Measurements from ENCODE around the gene PCTP. TPM values are rescaled to one million over a fixed set of nuclear protein-coding genes. Genes with fewer than 3 reads are reported as not detected.

Gene PCTP
- total and polyA plus RNA-seq, 9 of the 15 experiments (the other 6 are each of a cell fraction or from before 2014, with no cell fraction given): 10.9 to 62.3 (median 41.2) TPM

GRCh38 chr17:55816532-55817396, 65.9 kb downstream of the PCTP start (continued):
- 0 out of 2 replicates have a peak, but pooled peaks have one; percentile 26 for TF ChIP-seq MYC (IDR thresholded peaks at IDR 0.05; ENCODE audit: low read depth, low read length)
- TF ChIP-seq MYC (CRISPR knock-in tag; IDR thresholded peaks at IDR 0.05; ENCODE audit: borderline replicate concordance, low read depth): no peak
- 0 out of 2 replicates have a peak, but pooled peaks have one; percentile 77 for TF ChIP-seq ZNF197 (CRISPR knock-in tag; IDR thresholded peaks at IDR 0.05; ENCODE audit: low read depth)
- no peak for TF ChIP-seq WHSC1 (IDR thresholded peaks at IDR 0.05; ENCODE audit: low read length)
- TF ChIP-seq ZNF143 (CRISPR knock-in tag; IDR thresholded peaks at IDR 0.05): no peak
- peak; percentile 45 to 97; a peak in 3 of 4 replicates for TF ChIP-seq TBL1XR1 (IDR thresholded peaks at IDR 0.05; ENCODE audit: low read length in 2 of 2)
- no peak for TF ChIP-seq SNIP1 (IDR thresholded peaks at IDR 0.05; ENCODE audit: low read depth)
- TF ChIP-seq THAP7 (CRISPR knock-in tag; IDR thresholded peaks at IDR 0.05): no peak
- TF ChIP-seq SAFB (IDR thresholded peaks at IDR 0.05; ENCODE audit: borderline replicate concordance, low read depth, low read length): no peak
- no peak for TF ChIP-seq ZNF696 (CRISPR knock-in tag; conservative IDR thresholded peaks at IDR 0.05)
- TF ChIP-seq ERF (CRISPR knock-in tag; IDR thresholded peaks at IDR 0.05): no peak
- peak; percentile 37; the same call in 1 of the 2 replicates for TF ChIP-seq ZEB2 (IDR thresholded peaks at IDR 0.05)
- TF ChIP-seq MEF2D (tag; conservative IDR thresholded peaks at IDR 0.05; ENCODE audit: low read depth): no peak
- peak; percentile 45; the same call in 1 of the 2 replicates for TF ChIP-seq ELF1 (tag; IDR thresholded peaks at IDR 0.05)
- TF ChIP-seq SRF (CRISPR knock-in tag; IDR thresholded peaks at IDR 0.05): no peak
- no peak for TF ChIP-seq PRDM10 (IDR thresholded peaks at IDR 0.05; ENCODE audit: partially characterized antibody)
- no peak; the same call in 1 of the 2 replicates for TF ChIP-seq HDAC8 (tag; IDR thresholded peaks at IDR 0.05)
- no peak for TF ChIP-seq ARHGAP35 (IDR thresholded peaks at IDR 0.05; ENCODE audit: partially characterized antibody)
- peak; percentile 99 for TF ChIP-seq ARID1B (IDR thresholded peaks at IDR 0.05)
- no peak for TF ChIP-seq TFAP4 (CRISPR knock-in tag; IDR thresholded peaks at IDR 0.05; ENCODE audit: borderline replicate concordance)
- no peak for TF ChIP-seq SMARCA5 (IDR thresholded peaks at IDR 0.05)
- TF ChIP-seq CREB3 (tag; conservative IDR thresholded peaks at IDR 0.05; ENCODE audit: low read depth): peak; percentile 81
